ENCODE measurements around the gene SEC23B. TPM values are rescaled to one million over a fixed set of nuclear protein-coding genes. Genes with fewer than 3 reads are reported as not detected.
A peak's percentile ranks its signal among the peaks of the same experiment; 100 is the strongest.

Gene SEC23B
- total RNA-seq, 4 donors from 2014 or later = 27.1 to 49.2 (median 43.4) TPM

GRCh38 chr20:18589941-18590674, 82.4 kb downstream of the SEC23B start:
- no peak overlapping the region for H3K4me3 ChIP-seq
- intact Hi-C loops (cut with DNase I; ENCODE audit: low total_unique reads) = no loop called here
- H3K9me3 ChIP-seq = no peaks in the 10 kb centered on the region
- no peak for DNase-seq
- peak overlapping the region in 1 of 2 donors; percentile 89 for H3K27ac ChIP-seq
- peaks cover 0 to 5% of the 10 kb centered on the region in 2 donors for H3K4me1 ChIP-seq
- TF ChIP-seq POLR2A (IDR thresholded peaks at IDR 0.05) = no peak
- no peak for TF ChIP-seq CTCF (IDR thresholded peaks at IDR 0.05)
- H3K27me3 ChIP-seq = no peaks in the 10 kb centered on the region
- no peaks in the 10 kb centered on the region for H3K36me3 ChIP-seq

DNA sequence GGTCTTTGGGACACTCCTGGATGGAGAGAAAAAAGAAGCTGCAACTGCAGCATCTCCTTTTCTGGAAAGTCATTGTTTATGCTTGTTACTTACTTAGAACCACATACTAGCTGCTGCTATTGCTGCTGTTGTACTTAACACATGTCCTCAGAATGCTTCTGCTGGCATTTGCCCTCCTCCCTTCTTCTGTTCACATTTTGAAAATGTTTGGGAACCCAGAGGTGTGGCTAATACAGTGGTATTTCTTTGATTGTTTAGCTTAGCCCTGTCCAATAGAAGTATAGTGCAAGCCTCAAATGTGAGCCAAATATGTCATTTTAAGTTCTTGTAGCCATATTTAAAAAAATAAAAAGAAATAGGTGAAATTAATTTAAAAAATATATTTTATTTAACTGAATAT, 88.5 kb downstream of the SEC23B start:
- intact Hi-C loops (cut with DNase I; ENCODE audit: low total_unique reads) = no loop called here
- Histone ChIP-seq H3K4me1 (no peaks in the 10 kb centered on the region), H3K27me3 (no peaks in the 10 kb centered on the region), H3K4me3 (no peak overlapping the region), H3K9me3 (no peaks in the 10 kb centered on the region), H3K36me3 (no peaks in the 10 kb centered on the region), H3K27ac (no peak overlapping the region)
- DNase-seq = no peak
- TF ChIP-seq POLR2A (IDR thresholded peaks at IDR 0.05) (no peak), CTCF (IDR thresholded peaks at IDR 0.05) (no peak)

DNA sequence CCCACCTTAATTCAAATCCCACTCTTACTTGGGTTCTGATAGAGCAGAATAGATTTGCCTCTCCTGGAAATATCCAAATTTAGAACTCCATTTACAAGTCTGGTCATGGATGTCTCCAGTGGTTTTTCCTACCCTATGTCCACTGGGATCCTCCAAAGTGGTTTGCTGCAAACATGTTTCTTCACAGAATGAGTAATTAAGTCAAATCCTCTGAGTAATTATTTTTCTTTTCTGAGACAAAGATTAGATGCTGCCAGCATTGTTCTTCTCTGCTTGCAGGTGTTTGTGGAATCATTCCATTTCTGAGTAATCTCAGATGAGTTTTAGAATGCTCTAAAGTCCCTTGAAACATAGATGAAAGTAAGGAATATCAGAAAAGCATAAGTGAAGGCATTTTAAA, 102.0 kb downstream of the SEC23B start:
- no peak for DNase-seq
- Histone ChIP-seq H3K36me3 (no peaks in the 10 kb centered on the region), H3K4me3 (no peak overlapping the region), H3K4me1 (no peaks in the 10 kb centered on the region), H3K27me3 (no peaks in the 10 kb centered on the region), H3K27ac (no peak overlapping the region), H3K9me3 (no peaks in the 10 kb centered on the region)
- TF ChIP-seq CTCF (IDR thresholded peaks at IDR 0.05) (no peak), POLR2A (IDR thresholded peaks at IDR 0.05) (no peak)
- intact Hi-C loops (cut with DNase I; ENCODE audit: low total_unique reads) = no loop called here

MicroRNAs encoded within 50 kb of the gene (microRNA counts, 767-probe panel; counts per million panel counts)
- 0 counts per million in 2 donors for microRNA hsa-miR-3192

Small RNA genes within 50 kb of the gene (microRNA-seq; reads per million reads assigned to microRNA genes)
- gene MIR3192 (ENCODE audit: borderline microRNAs expressed, borderline replicate concordance) = not detected

Small RNA genes within 50 kb of the gene (small RNA-seq; reads per million reads assigned to genes)
- gene MIR3192 (not detected), gene RN7SL638P (not detected), gene RNU6ATAC34P (not detected)

Other genes starting within 250 kb of the SEC23B start
- 10 to 100 TPM; 11.2 to 49.2 (median 22.4) TPM for gene ZNF133, start 219.4 kb upstream of the SEC23B start, total RNA-seq
- 1 to 10 TPM; 3.7 to 10.0 (median 4.2) TPM for gene DZANK1, start 40.9 kb upstream of the SEC23B start, total RNA-seq
- 10 to 100 TPM in 2 of 4 donors, 1 to 10 TPM in 2; 1.8 to 19.0 (median 6.9) TPM for gene POLR3F, start 40.5 kb upstream of the SEC23B start, total RNA-seq
- gene RBBP9, start 10.7 kb upstream of the SEC23B start, total RNA-seq = 100 to 1,000 TPM in 1 of 4 donors, 10 to 100 TPM in 3; 12.5 to 128 (median 40.7) TPM
- gene SMIM26, start 59.5 kb downstream of the SEC23B start, total RNA-seq = 100 to 1,000 TPM in 2 of 4 donors, 10 to 100 TPM in 2; 82.4 to 307 (median 183) TPM
- 10 to 100 TPM; 23.4 to 38.3 (median 30.7) TPM for gene DTD1, start 80.1 kb downstream of the SEC23B start, total RNA-seq

All from uterus (tissue), 4 donors.